Prostate gland (tissue), 2 donors: ENCODE measurements around the gene C22orf23. TPM values are rescaled to one million over a fixed set of nuclear protein-coding genes. Genes with fewer than 3 reads are reported as not detected.
A peak's percentile ranks its signal among the peaks of the same experiment; 100 is the strongest.
"Not testable (repeated sequence)": the region's sequence is repeated elsewhere in the genome, so short reads cannot be mapped to it uniquely, and the experiment has no call there.

Experiments
- DNase-seq: peaks from one replicate; pipeline ENCODE4 v3.0.0-alpha.2; 2019; ENCODE audit warnings: low spot score
- H3K27ac ChIP-seq, 2 donors: fragments of 200-600 bp; sonication (generic); 2 replicates each; pipeline ENCODE4 v1.5.1; 2017 to 2019
- H3K27me3 ChIP-seq: fragments of 200-600 bp; sonication (generic); replicated peaks from 2 replicates; pipeline ENCODE4 v1.5.1; 2019; ENCODE audit not compliant: insufficient read depth
- H3K36me3 ChIP-seq, 2 donors: fragments of 200-600 bp; sonication (generic); 1 replicate in 1 of 2; 2 replicates in 1 of 2; pipeline versions ENCODE4 v1.5.1 to v1.8.1; 2017 to 2019
- H3K4me1 ChIP-seq: fragments of 200-600 bp; sonication (generic); replicated peaks from 2 replicates; pipeline ENCODE4 v1.5.1; 2019
- H3K4me3 ChIP-seq, 2 donors: fragments of 200-600 bp; sonication (generic); 2 replicates each; pipeline ENCODE4 v1.5.1; 2017 to 2019
- H3K9me3 ChIP-seq: fragments of 200-600 bp; sonication (generic); 2 replicates; pipeline ENCODE4 v1.5.1; 2017
- CTCF ChIP-seq, 4 experiments: fragments of 200-600 bp in 2 of 4; fragments of 450-650 bp in 2 of 4; sonication (generic) in 2 of 4; IDR thresholded peaks; 1 replicate in 3 of 4; 2 replicates in 1 of 4; pipeline ENCODE4 v1.5.1; 2016 to 2019; ENCODE audit warnings: antibody characterized with exemption in 4 of 4, mild to moderate bottlenecking in 2 of 4, moderate library complexity in 2 of 4
- POLR2A ChIP-seq: fragments of 450-650 bp; IDR thresholded peaks from one replicate; pipeline ENCODE4 v1.6.1; 2016; ENCODE audit warnings: antibody characterized with exemption, mild to moderate bottlenecking
- POLR2AphosphoS5 ChIP-seq: sonication (generic); formaldehyde crosslinking; IDR thresholded peaks from one replicate; pipeline ENCODE4 v1.6.1; 2017; ENCODE audit warnings: antibody characterized with exemption
- WGBS: methylation state at CpG from one replicate; pipeline ENCODE4 v1.1.5; 2018; 5-methylcytosine and 5-hydroxymethylcytosine counted together
- intact Hi-C: fragments of 100-400 bp; cut with DNase I; formaldehyde crosslinking; loops from one replicate; pipeline ENCODE4 v1.14.2; 2022
- total RNA-seq, 2 donors: library from RNA; depleted of rRNA; stranded (reverse); fragments of >200 nt; gene quantifications; one replicate each; pipeline ENCODE4 v1.1.0, GENCODE V29; 2016

Gene C22orf23
- total RNA-seq, 2 donors from 2014 or later = 9.7 TPM; not detected in 1

- no peaks in the 10 kb centered on the region for H3K4me1 ChIP-seq
- DNase-seq = no peak
- H3K27me3 ChIP-seq = no peaks in the 10 kb centered on the region
- no peak overlapping the region for H3K27ac ChIP-seq
- WGBS = 54% methylated on average over 8 of the region's 8 CpGs
- intact Hi-C loops = loop anchor here (5.0 kb wide), 1 partner anchor 64 kb away; no protein-coding TSS in a partner anchor
- no peaks in the 10 kb centered on the region for H3K9me3 ChIP-seq
- H3K4me3 ChIP-seq = no peak overlapping the region
- H3K36me3 ChIP-seq = no peaks in the 10 kb centered on the region
- TF ChIP-seq POLR2AphosphoS5 = no peak
- TF ChIP-seq CTCF (IDR thresholded peaks at IDR 0.05) = no peak
- no peak for TF ChIP-seq POLR2A
Measured at GRCh38 chr22:37951305-37951704, 2.1 kb downstream of the C22orf23 start.

- H3K4me1 ChIP-seq, DNase-seq, H3K27me3 ChIP-seq, intact Hi-C loops, H3K27ac ChIP-seq, H3K9me3 ChIP-seq, H3K4me3 ChIP-seq, H3K36me3 ChIP-seq: not testable (repeated sequence)
- 97% methylated on average over 14 of the region's 14 CpGs for WGBS
Measured at GRCh38 chr22:37947142-37947795, 6.1 kb downstream of the C22orf23 start.

- 92% methylated on average over 11 of the region's 11 CpGs for WGBS
- H3K9me3 ChIP-seq, H3K4me1 ChIP-seq, H3K27me3 ChIP-seq, H3K4me3 ChIP-seq, intact Hi-C loops, H3K27ac ChIP-seq, DNase-seq: not testable (repeated sequence)
- peaks cover 6 to 14% of the 10 kb centered on the region in 2 donors for H3K36me3 ChIP-seq
Measured at GRCh38 chr22:37944423-37944822, 9.0 kb downstream of the C22orf23 start.

GRCh38 chr22:37943825-37944198 is 9.6 kb downstream of the C22orf23 start:
- H3K27ac ChIP-seq = no peak overlapping the region
- no peak for DNase-seq
- no peak for TF ChIP-seq CTCF (IDR thresholded peaks at IDR 0.05)
- no peak for TF ChIP-seq POLR2AphosphoS5
- no peak for TF ChIP-seq POLR2A
- intact Hi-C loops = no loop called here
- no peaks in the 10 kb centered on the region for H3K9me3 ChIP-seq
- peaks cover 6 to 14% of the 10 kb centered on the region in 2 donors for H3K36me3 ChIP-seq
- peaks cover 9% of the 10 kb centered on the region for H3K4me1 ChIP-seq
- H3K27me3 ChIP-seq = no peaks in the 10 kb centered on the region
- WGBS = 79% methylated on average over 7 of the region's 7 CpGs
- no peak overlapping the region for H3K4me3 ChIP-seq

GRCh38 chr22:37943136-37943824 is 10.1 kb downstream of the C22orf23 start:
- TF ChIP-seq POLR2AphosphoS5 (peak; percentile 79), POLR2A (no peak), CTCF (IDR thresholded peaks at IDR 0.05) (no peak)
- no peak overlapping the region for H3K27ac ChIP-seq
- H3K27me3 ChIP-seq = no peaks in the 10 kb centered on the region
- no peak overlapping the region for H3K4me3 ChIP-seq
- intact Hi-C loops = no loop called here
- peak; percentile 17 for DNase-seq
- peaks cover 9% of the 10 kb centered on the region for H3K4me1 ChIP-seq
- 53% methylated on average over 12 of the region's 12 CpGs for WGBS
- H3K36me3 ChIP-seq = peaks cover 6 to 14% of the 10 kb centered on the region in 2 donors
- no peaks in the 10 kb centered on the region for H3K9me3 ChIP-seq

- DNase-seq = no peak
- H3K9me3 ChIP-seq = no peaks in the 10 kb centered on the region
- peaks cover 10 to 14% of the 10 kb centered on the region in 2 donors for H3K36me3 ChIP-seq
- no peak overlapping the region for H3K4me3 ChIP-seq
- 91% methylated on average over 8 of the region's 8 CpGs for WGBS
- no peak overlapping the region for H3K27ac ChIP-seq
- intact Hi-C loops = no loop called here
- H3K27me3 ChIP-seq = no peaks in the 10 kb centered on the region
- peaks cover 9% of the 10 kb centered on the region for H3K4me1 ChIP-seq
- TF ChIP-seq POLR2AphosphoS5 (no peak), POLR2A (no peak), CTCF (IDR thresholded peaks at IDR 0.05) (no peak)
Measured at GRCh38 chr22:37942133-37942532, 11.3 kb downstream of the C22orf23 start.
